Inferior parietal cortex (tissue), 1 donor: ENCODE measurements around the gene SGSM2.

Experiments
- DNase-seq: peaks from one replicate; pipeline ENCODE4 v3.0.0-alpha.2; 2016; ENCODE audit errors: extremely low spot score

SGSM2 gene

DNA sequence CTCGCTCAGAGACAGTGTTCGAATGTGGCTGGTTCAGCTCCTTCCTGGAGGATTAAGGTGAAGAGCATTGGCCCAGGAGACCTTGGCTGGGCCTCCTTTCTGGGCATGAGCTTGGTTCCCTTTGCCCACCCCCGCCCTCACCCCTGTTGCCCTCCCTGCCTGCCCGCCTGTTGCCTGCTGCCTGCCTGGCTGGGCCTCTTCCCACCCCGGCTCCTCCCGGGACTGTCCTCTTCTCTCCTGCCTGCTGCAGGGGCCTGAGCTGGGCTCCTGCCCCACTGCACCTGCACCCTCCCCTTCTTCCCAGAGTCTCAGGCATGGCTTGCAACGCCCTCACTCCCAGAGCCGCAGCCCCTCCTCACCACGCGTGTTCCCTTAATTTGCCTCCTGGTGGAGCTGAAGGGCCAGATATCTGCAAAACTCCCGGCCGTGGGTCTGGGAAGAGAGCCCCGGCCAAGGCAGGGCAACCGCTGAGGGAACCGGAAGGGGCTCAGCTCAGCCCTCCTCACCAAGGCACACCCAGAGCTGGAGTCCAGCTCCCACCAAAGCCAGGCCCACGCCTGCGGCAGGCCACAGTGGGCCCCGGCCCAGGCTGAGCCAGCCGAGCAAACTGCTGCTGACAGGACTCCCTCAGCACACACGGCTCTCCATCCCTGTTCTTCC, 32.4 kb downstream of the SGSM2 start:
- no peak for DNase-seq

DNA sequence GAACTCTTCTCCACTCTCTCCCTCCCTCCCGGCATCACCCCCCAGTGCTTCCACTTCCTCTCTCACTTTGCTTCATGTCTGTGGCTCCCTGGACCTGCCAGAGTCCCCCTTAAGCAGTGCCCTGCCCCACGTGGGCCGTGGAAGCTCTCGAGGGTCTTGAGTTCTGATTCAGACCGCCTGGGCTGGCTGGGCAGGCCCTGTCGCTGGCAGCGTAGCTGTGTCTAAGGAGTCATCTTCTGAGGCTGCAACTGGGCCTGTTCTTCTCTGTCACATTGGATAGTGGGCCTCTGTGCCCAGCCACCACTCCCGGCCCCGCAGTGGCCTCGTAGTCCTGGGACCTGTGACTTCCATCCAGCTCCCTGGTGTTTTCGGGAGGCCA, 32.9 kb downstream of the SGSM2 start:
- DNase-seq: no peak

GRCh38 chr17:2371183-2372130, 34.2 kb downstream of the SGSM2 start:
- no peak for DNase-seq

GRCh38 chr17:2372180-2372579, 34.9 kb downstream of the SGSM2 start:
- no peak for DNase-seq

DNA sequence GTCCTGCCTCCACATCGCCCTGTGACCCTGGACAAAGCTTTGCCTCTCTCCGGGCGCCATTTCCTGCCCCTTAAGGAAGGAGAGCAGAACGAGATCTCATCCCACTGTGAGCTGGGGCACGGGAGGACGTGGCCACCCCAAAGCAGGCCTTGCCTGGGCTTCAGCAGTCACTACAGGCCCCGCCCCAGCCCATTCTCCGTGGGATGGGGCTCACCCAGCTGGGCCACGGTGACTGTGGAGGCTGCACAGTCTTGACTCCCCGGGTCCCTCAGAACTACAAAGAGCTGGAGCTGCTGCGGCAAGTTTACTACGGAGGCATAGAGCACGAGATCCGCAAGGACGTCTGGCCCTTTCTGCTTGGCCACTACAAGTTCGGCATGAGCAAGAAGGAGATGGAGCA, 35.4 kb downstream of the SGSM2 start:
- DNase-seq: no peak

- no peak for DNase-seq
Observed at GRCh38 chr17:2373179-2373578, 35.9 kb downstream of the SGSM2 start.

DNA sequence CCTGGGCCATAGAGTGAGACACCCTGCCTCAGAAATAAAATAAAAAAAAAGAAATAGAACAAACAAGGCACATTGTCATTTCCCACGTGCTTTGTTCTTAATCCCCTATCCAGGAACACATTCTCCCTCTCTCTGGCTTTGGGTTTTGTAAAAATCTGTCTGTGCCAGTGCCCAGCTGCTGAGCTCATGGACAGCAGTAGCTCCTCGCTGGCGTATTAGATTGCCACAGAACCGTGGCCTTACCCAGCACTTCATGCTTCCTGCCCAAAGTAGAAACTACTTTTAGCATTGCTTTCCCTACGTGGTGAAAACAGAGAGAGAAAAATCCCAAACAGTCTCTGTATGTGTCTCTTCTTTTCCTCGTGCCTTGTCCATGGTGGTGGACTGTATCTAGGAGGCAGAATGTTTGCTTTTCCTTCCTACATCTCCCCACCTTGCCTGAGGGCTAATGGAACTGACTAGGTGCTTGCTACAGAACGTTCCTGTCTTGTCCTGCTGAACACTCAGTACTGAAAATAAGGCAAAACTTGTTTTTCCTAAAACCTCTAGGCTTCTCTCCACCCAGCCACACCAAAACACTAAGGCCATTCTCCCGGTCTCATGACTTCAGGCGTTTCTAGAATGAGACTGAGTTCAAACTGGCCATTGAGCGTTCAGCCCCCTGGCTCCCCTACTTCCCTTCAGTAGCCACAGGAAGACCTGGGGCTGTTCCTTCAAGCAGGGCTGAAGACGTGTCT, 37.4 kb downstream of the SGSM2 start:
- DNase-seq: no peak

- DNase-seq: no peak
Observed at GRCh38 chr17:2375406-2375805, 38.1 kb downstream of the SGSM2 start.

- no peak for DNase-seq
Observed at GRCh38 chr17:2376107-2376506, 38.8 kb downstream of the SGSM2 start.

- DNase-seq: no peak
Observed at GRCh38 chr17:2377659-2378058, 40.4 kb downstream of the SGSM2 start.

GRCh38 chr17:2378905-2379304, 41.6 kb downstream of the SGSM2 start:
- no peak for DNase-seq

DNA sequence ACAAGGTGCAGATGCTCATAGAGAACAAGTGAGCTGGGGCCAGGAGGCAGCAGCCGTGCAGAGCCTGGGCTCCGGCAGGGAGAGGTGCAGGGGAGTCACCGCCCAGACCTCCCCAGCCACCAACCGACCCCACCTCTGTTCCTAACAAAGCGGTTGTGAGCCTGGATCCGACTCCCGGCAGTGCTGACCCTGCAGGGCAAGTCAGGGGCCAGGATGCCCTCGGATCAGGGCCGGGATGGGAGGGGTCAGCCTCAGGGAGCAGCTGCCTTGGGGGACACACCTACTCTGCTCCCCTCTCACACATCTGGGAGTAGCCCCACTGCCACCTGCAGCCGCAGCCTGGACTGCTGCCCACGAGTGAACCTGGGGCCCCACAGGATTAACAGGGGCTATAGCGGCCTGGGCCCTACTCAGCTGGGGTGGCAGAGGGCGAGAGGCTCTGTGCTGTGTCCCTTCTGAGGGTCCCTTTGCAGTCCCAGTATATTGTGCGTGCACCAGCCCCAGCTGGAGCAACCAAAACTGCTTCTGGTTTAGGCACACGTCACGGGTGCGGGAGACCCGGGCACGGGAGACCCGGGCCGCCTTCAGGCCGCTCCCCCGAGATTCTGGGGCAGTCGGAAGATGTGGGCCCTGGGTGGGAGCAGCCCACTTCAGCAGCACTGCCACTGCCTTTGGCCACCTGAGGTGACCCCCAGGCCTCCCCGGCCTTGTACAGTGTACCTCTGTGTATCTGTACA, 42.4 kb downstream of the SGSM2 start:
- DNase-seq: no peak

GRCh38 chr17:2380226-2380922, 43.1 kb downstream of the SGSM2 start:
- no peak for DNase-seq

DNA sequence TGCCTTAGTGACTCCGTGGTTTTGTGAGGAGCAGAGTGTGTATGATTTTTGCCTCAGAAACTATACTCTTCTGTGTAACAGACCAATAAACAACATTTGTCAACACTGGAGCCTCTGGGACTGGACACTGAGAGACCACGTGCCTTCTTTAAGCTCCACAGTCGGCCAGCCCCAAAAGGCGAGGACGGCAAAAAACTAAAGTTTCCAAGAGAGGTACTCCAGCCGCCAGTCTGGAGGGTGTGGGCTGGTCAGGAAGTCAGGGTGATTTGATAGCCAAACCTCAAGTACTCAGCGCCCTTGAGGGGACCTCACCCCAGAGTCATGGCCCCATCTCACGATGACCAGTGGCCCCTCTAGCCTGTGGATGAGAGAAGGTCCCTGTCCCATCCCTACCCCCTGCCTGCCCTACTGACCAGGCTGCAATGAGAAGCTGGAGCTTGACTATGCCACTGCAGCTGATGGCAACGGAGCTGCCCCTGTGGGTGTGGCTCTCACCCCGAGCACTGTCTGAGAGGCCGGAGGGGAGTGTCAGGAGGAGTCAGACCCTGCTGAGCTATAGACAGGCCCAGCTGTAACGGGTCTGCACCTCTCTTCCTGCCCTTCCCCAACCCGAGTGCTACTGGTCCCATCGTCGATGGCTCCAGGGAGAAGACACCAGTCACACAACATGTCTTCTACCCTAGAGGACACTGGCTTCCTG, 43.8 kb downstream of the SGSM2 start:
- no peak for DNase-seq

- no peak for DNase-seq
Observed at GRCh38 chr17:2383628-2384167, 46.4 kb downstream of the SGSM2 start.

GRCh38 chr17:2384439-2385127, 47.3 kb downstream of the SGSM2 start:
- DNase-seq: no peak

DNA sequence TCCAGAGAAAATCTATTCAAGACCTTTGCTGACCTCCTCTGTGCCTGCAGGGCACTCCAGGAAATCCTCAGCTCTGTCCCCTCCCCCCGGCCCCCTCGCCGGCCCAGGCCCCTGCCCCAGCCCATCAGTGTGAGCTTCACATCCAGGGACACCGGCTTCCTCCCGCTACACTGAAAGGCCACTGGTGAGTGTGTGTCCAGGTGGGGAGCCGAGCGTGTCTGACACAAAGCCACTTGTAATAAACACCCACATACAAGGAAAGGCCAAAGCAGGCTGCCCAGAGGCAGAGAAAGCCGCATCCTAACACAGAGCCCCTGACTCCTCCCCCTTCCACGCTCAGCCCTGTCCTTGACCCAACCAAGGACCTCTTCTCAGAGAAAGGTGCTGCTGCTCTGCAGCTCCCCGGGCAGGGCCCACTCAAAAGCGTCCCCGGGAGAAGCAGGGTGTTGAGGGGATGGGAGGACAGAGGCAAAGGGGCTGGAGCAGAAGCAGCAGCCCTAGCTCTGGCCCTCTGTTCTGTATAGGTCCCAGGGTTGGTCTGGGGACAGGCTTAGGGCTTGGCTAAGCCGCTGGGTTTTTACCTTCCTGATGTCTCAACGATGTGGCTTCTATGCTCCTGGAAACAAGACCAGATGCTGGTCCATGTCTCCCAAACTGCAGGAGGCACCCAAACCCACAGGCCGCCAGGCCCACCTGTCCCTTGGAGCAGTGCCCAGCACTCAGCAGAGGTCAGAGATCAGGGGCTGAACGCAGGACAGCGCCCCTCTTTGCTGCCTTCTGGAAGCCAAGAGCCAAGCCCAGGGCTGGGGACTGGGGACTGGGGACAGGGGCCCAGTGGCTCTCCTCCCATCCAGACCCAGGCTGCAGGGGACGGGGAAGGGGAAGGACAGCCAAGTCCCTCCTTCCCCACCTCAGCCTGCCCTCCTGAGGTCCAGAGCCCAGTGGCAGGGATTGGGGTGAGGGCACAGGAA, 48.2 kb downstream of the SGSM2 start:
- DNase-seq: no peak

DNA sequence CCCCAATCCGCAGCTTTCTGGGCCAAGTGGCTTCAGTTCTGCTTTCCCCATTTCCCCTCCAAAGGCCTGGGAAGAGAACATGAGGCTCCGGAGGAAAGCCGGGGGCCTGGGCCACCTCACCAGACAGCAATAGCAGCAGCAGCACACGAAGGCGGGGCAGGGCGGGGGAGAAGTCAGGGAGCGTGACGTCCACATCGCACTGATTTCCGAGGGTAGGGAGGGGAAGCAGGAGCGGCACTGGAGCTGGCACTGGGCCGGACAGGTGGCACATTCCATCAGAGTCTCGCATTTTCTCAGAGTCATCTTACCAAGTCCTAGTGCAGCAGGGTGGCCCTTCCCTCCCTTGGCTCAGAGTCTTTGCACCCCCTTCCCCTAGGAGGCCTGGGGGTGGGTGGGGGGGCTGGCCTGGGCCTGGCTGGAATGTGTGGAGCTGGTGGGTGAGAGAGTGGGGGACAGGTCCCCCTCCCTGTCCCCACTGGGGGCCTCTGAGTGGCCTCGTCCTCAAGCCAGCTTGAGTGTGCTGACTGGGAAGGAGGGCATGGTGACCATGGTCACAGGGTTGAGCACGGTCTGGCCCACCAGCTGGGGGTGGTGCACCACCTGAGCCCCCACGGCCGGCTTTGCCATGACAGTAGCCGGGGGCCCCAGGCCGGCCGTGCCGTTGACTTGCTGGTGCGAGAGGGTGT, 49.2 kb downstream of the SGSM2 start:
- DNase-seq: no peak
